GM21367 (cell line): ENCODE results near the gene MARCOL.
"Not testable (repeated sequence)": the region's sequence is repeated elsewhere in the genome, so short reads cannot be mapped to it uniquely, and the experiment has no call there.

Source experiments
- ATAC-seq: cut with Tn5 transposase; IDR thresholded peaks from one replicate; pipeline ENCODE4 v1.9.1; 2021; ENCODE audit not compliant: unreplicated experiment

MARCOL gene

DNA sequence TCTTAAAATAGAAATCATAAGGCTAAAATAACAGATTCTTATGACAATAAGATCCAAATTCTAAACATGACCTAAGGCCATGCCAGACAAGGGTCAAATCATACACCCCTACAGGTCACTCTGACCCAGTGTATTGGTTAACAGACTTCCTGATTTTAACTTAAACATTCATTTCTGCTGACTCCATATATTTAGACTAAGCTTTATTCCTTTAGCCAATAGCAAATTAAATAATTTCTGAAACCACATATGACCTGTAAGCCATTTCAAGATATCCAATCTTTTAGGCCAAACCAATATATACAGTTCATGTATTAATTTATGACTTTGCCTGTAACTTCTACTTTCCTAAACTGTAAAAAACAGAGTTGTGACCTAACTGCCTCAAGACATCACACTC, 22.9 kb downstream of the MARCOL start:
- ATAC-seq: no peak

DNA sequence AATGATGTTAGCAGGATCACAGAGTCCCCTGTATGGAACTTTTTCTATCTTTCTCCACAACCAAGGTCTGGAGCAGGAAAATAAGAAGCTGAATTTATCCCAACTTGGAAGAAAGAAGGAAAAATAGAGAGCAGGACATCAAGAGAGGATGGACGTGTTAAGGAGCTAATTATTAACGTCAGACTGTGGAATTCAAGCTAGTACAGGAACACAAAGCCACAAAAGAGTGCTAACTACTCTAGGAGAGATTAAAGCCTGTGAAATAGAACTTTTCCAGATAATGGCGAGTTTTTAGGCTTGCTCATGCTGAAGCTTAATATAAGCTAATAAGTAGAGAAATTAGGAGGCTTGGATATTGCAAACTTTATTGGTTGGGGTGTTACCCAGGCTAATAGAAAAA, 29.6 kb downstream of the MARCOL start:
- ATAC-seq: no peak

DNA sequence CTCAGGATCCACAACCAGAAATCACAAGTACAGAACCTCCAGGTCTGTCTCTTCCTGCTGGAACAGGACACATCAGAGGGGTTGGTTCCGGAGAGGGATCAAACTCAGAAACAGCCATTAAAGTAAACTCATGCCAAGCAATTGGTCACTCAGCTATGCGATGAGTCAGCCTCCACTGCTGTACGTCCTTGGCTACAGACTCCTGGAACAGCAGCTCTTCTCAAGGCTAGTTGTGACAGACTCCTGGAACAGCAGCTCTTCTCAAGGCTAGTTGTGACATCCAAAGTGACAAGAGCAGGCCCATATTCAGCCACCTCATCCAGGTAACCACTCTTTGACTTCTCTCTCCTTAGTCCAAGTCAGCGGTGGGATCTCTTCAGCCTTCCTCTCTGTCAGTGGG, 30.2 kb downstream of the MARCOL start, which contains the start of gene SPINK13:
Gene SPINK13 (plus strand): TSS at position 229 of the 400 bp plus-strand sequence. CDS start 1,279 bp downstream, outside the sequence.
- ATAC-seq: no peak

DNA sequence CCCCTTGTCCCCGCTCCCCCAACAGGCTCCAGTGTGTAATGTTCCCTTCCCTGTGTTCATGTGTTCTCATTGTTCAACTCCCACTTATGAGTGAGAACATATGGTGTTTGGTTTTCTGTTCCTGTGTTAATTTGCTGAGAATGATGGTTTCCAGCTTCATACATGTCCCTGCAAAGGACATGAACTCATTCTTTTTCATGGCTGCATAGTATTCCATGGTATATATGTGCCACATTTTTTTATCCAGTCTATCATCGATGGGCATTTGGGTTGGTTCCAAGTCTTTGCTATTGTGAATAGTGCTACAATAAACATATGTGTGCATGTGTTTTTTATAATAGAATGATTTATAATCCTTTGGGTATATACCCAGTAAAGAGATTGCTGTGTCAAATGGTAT, 36.8 kb downstream of the MARCOL start:
- not testable (repeated sequence) for ATAC-seq

DNA sequence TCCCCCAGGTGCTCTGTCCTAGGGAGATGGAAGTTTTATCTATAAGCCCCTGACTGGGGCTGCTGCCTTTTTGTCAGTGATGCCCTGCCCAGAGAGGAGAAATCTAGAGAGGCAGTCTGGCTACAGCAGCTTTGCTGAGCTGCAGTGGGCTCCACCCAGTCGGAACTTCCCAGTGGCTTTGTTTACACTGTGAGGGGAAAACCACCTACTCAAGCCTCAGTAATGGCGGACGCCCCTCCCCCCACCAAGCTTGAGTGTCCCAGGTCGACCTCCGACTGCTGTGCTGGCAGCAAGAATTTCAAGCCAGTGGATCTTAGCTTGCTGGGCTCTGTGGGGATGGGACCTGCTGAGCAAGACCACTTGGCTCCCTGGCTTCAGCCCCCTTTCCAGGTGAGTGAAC, 42.6 kb downstream of the MARCOL start:
- ATAC-seq: not testable (repeated sequence)

DNA sequence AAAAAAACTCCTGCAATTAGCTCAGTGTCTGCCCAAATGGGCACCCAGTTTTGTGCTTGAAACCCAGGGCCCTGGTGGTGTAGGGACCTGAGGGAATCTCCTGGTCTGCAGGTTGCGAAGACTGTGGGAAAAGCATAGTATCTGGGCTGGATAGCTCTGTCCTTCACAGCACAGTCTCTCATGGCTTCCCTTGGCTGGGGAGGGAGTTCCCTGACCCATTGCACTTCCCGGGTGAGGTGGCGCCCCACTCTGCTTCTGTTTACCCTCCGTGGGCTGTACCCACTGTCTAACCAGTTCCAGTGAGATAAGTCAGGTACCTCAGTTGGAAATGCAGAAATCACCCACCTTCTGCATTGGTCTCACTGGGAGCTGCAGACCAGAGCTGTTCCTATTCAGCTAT, 43.0 kb downstream of the MARCOL start:
- ATAC-seq: not testable (repeated sequence)

DNA sequence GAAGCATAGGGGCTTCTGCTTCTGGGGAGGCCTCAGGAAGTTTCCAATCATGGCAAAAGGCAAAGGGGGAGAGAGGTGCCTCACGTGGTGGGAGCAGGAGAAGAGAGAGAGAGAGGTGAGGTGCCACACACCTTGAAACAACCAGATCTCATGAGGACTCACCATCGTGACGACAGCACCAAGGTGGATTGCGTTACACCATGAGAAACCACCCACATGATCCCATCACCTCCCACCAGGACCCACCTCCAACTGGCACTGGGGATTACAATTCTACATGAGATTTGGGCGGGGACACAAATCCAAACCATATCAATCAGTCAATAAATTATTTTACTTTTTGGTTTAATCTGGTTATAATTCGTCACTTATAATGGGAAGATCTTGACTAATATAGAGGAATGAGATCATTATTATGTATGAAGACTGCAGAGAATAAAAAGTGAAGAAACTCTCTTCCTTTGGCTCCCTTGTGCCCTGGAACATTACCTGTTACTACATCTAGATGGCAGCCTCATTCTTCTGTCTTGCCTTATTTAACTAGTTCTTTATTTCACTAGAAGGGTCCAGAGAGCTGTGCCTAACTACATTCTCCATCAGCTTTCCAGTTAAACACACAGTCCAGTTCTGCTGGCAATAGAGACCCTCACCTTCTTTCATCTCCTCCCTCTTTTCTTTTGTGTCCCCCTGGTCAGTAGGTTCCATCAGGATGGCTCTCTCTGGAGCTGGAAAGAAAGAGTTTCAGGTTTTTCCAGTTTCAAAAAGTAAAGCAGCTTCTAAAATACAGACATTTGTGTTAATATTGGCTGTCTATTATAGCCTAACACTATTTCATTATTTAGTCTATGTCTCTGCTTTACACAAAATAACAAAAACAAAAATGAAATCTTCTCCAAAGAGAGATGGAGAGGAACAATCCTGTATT, 52.2 kb downstream of the MARCOL start:
- no peak for ATAC-seq
